Caco-2 (cell line): ENCODE measurements around the gene EVA1A. TPM values are rescaled to one million over a fixed set of nuclear protein-coding genes. Genes with fewer than 3 reads are reported as not detected.
A peak's percentile ranks its signal among the peaks of the same experiment; 100 is the strongest.

Source experiments
- BruUV-seq: library from RNA; stranded (reverse); fragments of 400-500 nt; replicated peaks from 2 replicates; lab custom pipeline; 2021; lab: Mats Ljungman, UMichigan
- CTCF ChIA-PET: fragments of 300-600 bp; sonication (Branson Sonifier 250); formaldehyde crosslinking; loops from one replicate; lab custom pipeline; 2022; ENCODE audit warnings: antibody characterized with exemption; lab: Charles Lee
- POLR2A ChIA-PET: fragments of 300-600 bp; sonication (Branson Sonifier 250); formaldehyde crosslinking; loops from one replicate; lab custom pipeline; 2022; ENCODE audit warnings: antibody characterized with exemption; lab: Charles Lee
- DNase-seq, 2 experiments: peaks; one replicate each; pipeline versions ENCODE4 v3.0.0 to v3.0.0-alpha.2; 2020 to 2022
- H3K27me3 ChIP-seq: replicated peaks from 2 replicates; pipeline ENCODE4 v1.6.0; 2011; ENCODE audit warnings: low read length; ENCODE audit not compliant: control insufficient read depth, insufficient read depth
- H3K36me3 ChIP-seq: 2 replicates; pipeline ENCODE4 v1.5.1; 2011; ENCODE audit warnings: low read length; ENCODE audit not compliant: control insufficient read depth, insufficient read depth
- H3K4me1 ChIP-seq: fragments of 250-450 bp; sonication (Bioruptor Pico); 2 replicates; pipeline ENCODE4 v1.5.1; 2020; ENCODE audit warnings: mild to moderate bottlenecking
- H3K4me3 ChIP-seq: 2 replicates; pipeline ENCODE4 v1.5.1; 2011; ENCODE audit warnings: low read depth, mild to moderate bottlenecking, control low read depth, low read length
- H3K9me3 ChIP-seq: fragments of 250-450 bp; sonication (Bioruptor Pico); 2 replicates; pipeline ENCODE4 v1.5.1; 2020; ENCODE audit warnings: mild to moderate bottlenecking, moderate library complexity
- H3K27ac Mint-ChIP-seq: one replicate; pipeline ENCODE4 v1.8.0; 2022; ENCODE audit warnings: mixed read lengths; ENCODE audit not compliant: unreplicated experiment
- H3K27me3 Mint-ChIP-seq: one replicate; pipeline ENCODE4 v1.8.0; 2022; ENCODE audit warnings: mixed read lengths; ENCODE audit not compliant: insufficient read depth, unreplicated experiment
- H3K36me3 Mint-ChIP-seq: one replicate; pipeline ENCODE4 v1.8.0; 2022; ENCODE audit warnings: mild to moderate bottlenecking, mixed read lengths; ENCODE audit not compliant: insufficient read depth, unreplicated experiment
- H3K4me1 Mint-ChIP-seq: one replicate; pipeline ENCODE4 v1.8.0; 2022; ENCODE audit warnings: low read depth, mixed read lengths; ENCODE audit not compliant: unreplicated experiment
- H3K4me3 Mint-ChIP-seq: one replicate; pipeline ENCODE4 v1.8.0; 2022; ENCODE audit warnings: mild to moderate bottlenecking, moderate library complexity, mixed read lengths; ENCODE audit not compliant: unreplicated experiment
- H3K9me3 Mint-ChIP-seq: one replicate; pipeline ENCODE4 v1.8.0; 2022; ENCODE audit warnings: mixed read lengths; ENCODE audit not compliant: unreplicated experiment
- CTCF ChIP-seq, 2 experiments: fragments of 200-600 bp in 1 of 2; IDR thresholded peaks; 1 replicate in 1 of 2; 2 replicates in 1 of 2; pipeline versions ENCODE4 v1.5.1 to v1.8.0; 2011 to 2022; ENCODE audit warnings: antibody characterized with exemption in 1 of 2, control low read depth in 1 of 2, inconsistent platforms in 1 of 2, low read depth in 1 of 2, low read length in 1 of 2, mild to moderate bottlenecking in 1 of 2, moderate library complexity in 1 of 2; ENCODE audit not compliant: insufficient read depth in 1 of 2, severe bottlenecking in 1 of 2, unreplicated experiment in 1 of 2
- intact Hi-C: fragments of 100-400 bp; cut with micrococcal nuclease; formaldehyde crosslinking; loops from one replicate; pipeline ENCODE4 v1.10.0; 2022; ENCODE audit not compliant: unreplicated experiment
- total RNA-seq: library from RNA; stranded (reverse); gene quantifications from 2 replicates; pipeline ENCODE4 v1.2.3, GENCODE V29; 2022

EVA1A gene
- total RNA-seq, 1 experiment from 2014 or later = 0.25 TPM

GRCh38 chr2:75607400-75607798 lies 46.7 kb upstream of the EVA1A start:
- TF ChIP-seq CTCF (IDR thresholded peaks at IDR 0.05; ENCODE audit: insufficient read depth in 1 of 2, low read depth in 1 of 2, low read length in 1 of 2, severe bottlenecking in 1 of 2, unreplicated experiment in 1 of 2) = no peak
- POLR2A ChIA-PET = no interaction called here
- intact Hi-C loops = loop anchor here (5.0 kb wide), 1 partner anchor 125 kb away; no protein-coding TSS in a partner anchor
- H3K9me3 ChIP-seq = no peaks in the 10 kb centered on the region
- no TSS peak for BruUV-seq
- H3K36me3 ChIP-seq = no peaks in the 10 kb centered on the region
- DNase-seq = no peak
- peaks cover 11% of the 10 kb centered on the region; the same call in 1 of the 2 replicates for H3K4me1 ChIP-seq
- peaks cover 18% of the 10 kb centered on the region for H3K27me3 Mint-ChIP-seq
- no peaks in the 10 kb centered on the region; the same call in 1 of the 2 replicates for H3K27me3 ChIP-seq
- H3K36me3 Mint-ChIP-seq = no peaks in the 10 kb centered on the region
- H3K9me3 Mint-ChIP-seq = no peaks in the 10 kb centered on the region
- H3K4me1 Mint-ChIP-seq = peaks cover 9% of the 10 kb centered on the region
- H3K4me3 ChIP-seq = no peak overlapping the region
- CTCF ChIA-PET = no interaction called here
- no peak overlapping the region for H3K27ac Mint-ChIP-seq
- H3K4me3 Mint-ChIP-seq = no peak overlapping the region

GRCh38 chr2:75606761-75607399 lies 46.1 kb upstream of the EVA1A start:
- H3K4me1 Mint-ChIP-seq = peaks cover 9% of the 10 kb centered on the region
- Histone ChIP-seq H3K9me3 (no peaks in the 10 kb centered on the region), H3K4me1 (peaks cover 11% of the 10 kb centered on the region; the same call in 1 of the 2 replicates), H3K4me3 (no peak overlapping the region), H3K36me3 (no peaks in the 10 kb centered on the region), H3K27me3 (no peaks in the 10 kb centered on the region; the same call in 1 of the 2 replicates)
- no peaks in the 10 kb centered on the region for H3K9me3 Mint-ChIP-seq
- H3K36me3 Mint-ChIP-seq = no peaks in the 10 kb centered on the region
- POLR2A ChIA-PET = no interaction called here
- CTCF ChIA-PET = interaction anchor here (1.3 kb wide), 1 partner anchor 135 kb away, joined by 5 read pairs; no protein-coding TSS in a partner anchor
- H3K4me3 Mint-ChIP-seq = no peak overlapping the region
- peaks cover 14% of the 10 kb centered on the region for H3K27me3 Mint-ChIP-seq
- no peak overlapping the region for H3K27ac Mint-ChIP-seq
- BruUV-seq = no TSS peak
- no peak for DNase-seq
- intact Hi-C loops = loop anchor here (5.0 kb wide), 1 partner anchor 125 kb away; no protein-coding TSS in a partner anchor
- no peak for TF ChIP-seq CTCF (IDR thresholded peaks at IDR 0.05; ENCODE audit: insufficient read depth in 1 of 2, low read depth in 1 of 2, low read length in 1 of 2, severe bottlenecking in 1 of 2, unreplicated experiment in 1 of 2)

GRCh38 chr2:75605770-75606529 lies 45.2 kb upstream of the EVA1A start:
- ChIA-PET CTCF (interaction anchor here (0.8 to 1.3 kb wide), 2 partner anchors 134 to 146 kb away, joined by 3 to 5 read pairs; no protein-coding TSS in a partner anchor), POLR2A (no interaction called here)
- H3K36me3 Mint-ChIP-seq = no peaks in the 10 kb centered on the region
- intact Hi-C loops = loop anchor here (5.0 kb wide), 1 partner anchor 124 kb away; no protein-coding TSS in a partner anchor
- H3K4me1 Mint-ChIP-seq = peaks cover 10% of the 10 kb centered on the region
- Histone ChIP-seq H3K36me3 (no peaks in the 10 kb centered on the region), H3K4me1 (peaks cover 11% of the 10 kb centered on the region; the same call in 1 of the 2 replicates), H3K4me3 (no peak overlapping the region), H3K27me3 (no peaks in the 10 kb centered on the region; the same call in 1 of the 2 replicates), H3K9me3 (no peaks in the 10 kb centered on the region)
- BruUV-seq = no TSS peak
- no peak overlapping the region for H3K4me3 Mint-ChIP-seq
- no peaks in the 10 kb centered on the region for H3K9me3 Mint-ChIP-seq
- peaks cover 11% of the 10 kb centered on the region for H3K27me3 Mint-ChIP-seq
- DNase-seq = peak in 1 of 2 experiments; percentile 29
- no peak overlapping the region for H3K27ac Mint-ChIP-seq
- no peak for TF ChIP-seq CTCF (IDR thresholded peaks at IDR 0.05; ENCODE audit: insufficient read depth in 1 of 2, low read depth in 1 of 2, low read length in 1 of 2, severe bottlenecking in 1 of 2, unreplicated experiment in 1 of 2)
